Lower leg skin (tissue), 4 donors: ENCODE data around the gene HEXIM2. TPM values are rescaled to one million over a fixed set of nuclear protein-coding genes. Genes with fewer than 3 reads are reported as not detected.

Source experiments
- DNase-seq, 2 donors: peaks; one replicate each; pipeline ENCODE4 v3.0.0-alpha.2; 2019; ENCODE audit warnings: low spot score in 2 of 2
- H3K4me3 ChIP-seq: fragments of 200-600 bp; sonication (generic); 2 replicates; pipeline ENCODE4 v1.5.1; 2017; ENCODE audit warnings: mild to moderate bottlenecking, low read depth; ENCODE audit not compliant: poor library complexity, severe bottlenecking
- POLR2A ChIP-seq, 2 donors: fragments of 450-650 bp; IDR thresholded peaks; one replicate each; pipeline ENCODE4 v1.6.1; 2016 to 2017; ENCODE audit warnings: antibody characterized with exemption in 2 of 2, mild to moderate bottlenecking in 1 of 2, moderate library complexity in 1 of 2
- WGBS, 2 donors: methylation state at CpG; one replicate each; pipeline ENCODE4 v1.1.5; 2018; 5-methylcytosine and 5-hydroxymethylcytosine counted together
- intact Hi-C: fragments of 100-400 bp; cut with DNase I; formaldehyde crosslinking; loops from one replicate; pipeline ENCODE4 v1.15.0; 2023; ENCODE audit warnings: low total_unique reads
- total RNA-seq, 4 donors: library from RNA; depleted of rRNA; stranded (reverse); fragments of >200 nt; gene quantifications; one replicate each; pipeline ENCODE4 v1.1.0, GENCODE V29; 2016
- TF ChIP-seq, protein P1 (sequence below), 3 donors: fragments of 450-650 bp; IDR thresholded peaks; one replicate each; pipeline ENCODE4 v1.5.1; 2016; ENCODE audit warnings: antibody characterized with exemption in 3 of 3, mild to moderate bottlenecking in 3 of 3, moderate library complexity in 2 of 3

HEXIM2 gene
- total RNA-seq, 4 donors from 2014 or later = 2.4 to 16.7 (median 5.8) TPM

- TF ChIP-seq, protein P1, sequence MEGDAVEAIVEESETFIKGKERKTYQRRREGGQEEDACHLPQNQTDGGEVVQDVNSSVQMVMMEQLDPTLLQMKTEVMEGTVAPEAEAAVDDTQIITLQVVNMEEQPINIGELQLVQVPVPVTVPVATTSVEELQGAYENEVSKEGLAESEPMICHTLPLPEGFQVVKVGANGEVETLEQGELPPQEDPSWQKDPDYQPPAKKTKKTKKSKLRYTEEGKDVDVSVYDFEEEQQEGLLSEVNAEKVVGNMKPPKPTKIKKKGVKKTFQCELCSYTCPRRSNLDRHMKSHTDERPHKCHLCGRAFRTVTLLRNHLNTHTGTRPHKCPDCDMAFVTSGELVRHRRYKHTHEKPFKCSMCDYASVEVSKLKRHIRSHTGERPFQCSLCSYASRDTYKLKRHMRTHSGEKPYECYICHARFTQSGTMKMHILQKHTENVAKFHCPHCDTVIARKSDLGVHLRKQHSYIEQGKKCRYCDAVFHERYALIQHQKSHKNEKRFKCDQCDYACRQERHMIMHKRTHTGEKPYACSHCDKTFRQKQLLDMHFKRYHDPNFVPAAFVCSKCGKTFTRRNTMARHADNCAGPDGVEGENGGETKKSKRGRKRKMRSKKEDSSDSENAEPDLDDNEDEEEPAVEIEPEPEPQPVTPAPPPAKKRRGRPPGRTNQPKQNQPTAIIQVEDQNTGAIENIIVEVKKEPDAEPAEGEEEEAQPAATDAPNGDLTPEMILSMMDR (IDR thresholded peaks at IDR 0.05) = no peak
- TF ChIP-seq POLR2A (IDR thresholded peaks at IDR 0.05) = no peak
- H3K4me3 ChIP-seq = peak overlapping the region; percentile 27
- 9 to 23% methylated on average over 20 to 62 of the region's 71 CpGs for WGBS, 2 donors
- peak in 1 of 2 donors; percentile 92 for DNase-seq
- intact Hi-C loops = no loop called here
Measured at GRCh38 chr17:45144199-45145034, 17.3 kb upstream of the HEXIM2 start.

DNA sequence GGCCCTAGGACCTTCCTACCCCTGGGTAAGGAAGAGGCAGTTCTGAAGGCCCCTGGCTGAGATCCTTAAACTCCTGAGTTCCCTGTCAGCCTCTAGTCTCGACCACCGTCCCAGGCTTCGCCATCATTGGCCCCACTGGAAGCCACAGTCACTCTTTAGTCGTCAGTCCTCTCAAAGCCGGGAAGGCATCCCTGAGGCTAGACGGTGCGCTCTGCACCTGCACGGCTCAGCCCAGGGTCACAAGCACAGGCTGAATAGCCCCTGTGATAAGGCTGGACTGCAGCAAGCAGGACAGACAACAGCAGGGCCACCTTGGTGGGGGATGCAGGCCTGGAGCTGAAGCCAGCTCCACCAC is 16.7 kb upstream of the HEXIM2 start:
- WGBS, 2 donors = 53 to 65% methylated on average over 8 of the region's 8 CpGs
- DNase-seq = no peak
- intact Hi-C loops = no loop called here

GRCh38 chr17:45146166-45146565 is 15.5 kb upstream of the HEXIM2 start:
- TF ChIP-seq, protein P1 (IDR thresholded peaks at IDR 0.05) = no peak
- TF ChIP-seq POLR2A (IDR thresholded peaks at IDR 0.05) = no peak
- peak in 1 of 2 donors; percentile 86 for DNase-seq
- H3K4me3 ChIP-seq = no peak overlapping the region
- WGBS, 2 donors = 82 to 85% methylated on average over 10 of the region's 10 CpGs
- intact Hi-C loops = no loop called here

More for the DNA sequence above, 16.7 kb upstream of the HEXIM2 start:
- H3K4me3 ChIP-seq = no peak overlapping the region
- no peak for TF ChIP-seq POLR2A (IDR thresholded peaks at IDR 0.05)
- TF ChIP-seq, protein P1 (IDR thresholded peaks at IDR 0.05) = no peak

DNA sequence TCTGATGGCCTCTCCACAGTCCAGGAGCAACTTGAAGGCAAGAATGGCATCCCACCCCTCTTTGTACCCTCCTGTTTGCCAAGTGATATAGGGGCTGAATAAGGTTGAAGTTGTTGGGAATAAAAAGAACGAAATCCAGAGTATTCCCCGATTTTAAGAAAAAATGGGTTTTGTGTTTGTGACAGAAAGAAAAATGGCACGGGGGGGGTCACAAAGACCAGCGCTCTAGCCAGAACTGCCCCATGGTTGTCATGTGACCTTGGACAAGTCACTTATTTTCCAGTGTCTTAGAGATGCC is 15.1 kb upstream of the HEXIM2 start:
- intact Hi-C loops = no loop called here
- no peak overlapping the region for H3K4me3 ChIP-seq
- DNase-seq = no peak
- TF ChIP-seq POLR2A (IDR thresholded peaks at IDR 0.05) = no peak
- TF ChIP-seq, protein P1 (IDR thresholded peaks at IDR 0.05) = no peak
- 73 to 74% methylated on average over 4 of the region's 4 CpGs for WGBS, 2 donors

DNA sequence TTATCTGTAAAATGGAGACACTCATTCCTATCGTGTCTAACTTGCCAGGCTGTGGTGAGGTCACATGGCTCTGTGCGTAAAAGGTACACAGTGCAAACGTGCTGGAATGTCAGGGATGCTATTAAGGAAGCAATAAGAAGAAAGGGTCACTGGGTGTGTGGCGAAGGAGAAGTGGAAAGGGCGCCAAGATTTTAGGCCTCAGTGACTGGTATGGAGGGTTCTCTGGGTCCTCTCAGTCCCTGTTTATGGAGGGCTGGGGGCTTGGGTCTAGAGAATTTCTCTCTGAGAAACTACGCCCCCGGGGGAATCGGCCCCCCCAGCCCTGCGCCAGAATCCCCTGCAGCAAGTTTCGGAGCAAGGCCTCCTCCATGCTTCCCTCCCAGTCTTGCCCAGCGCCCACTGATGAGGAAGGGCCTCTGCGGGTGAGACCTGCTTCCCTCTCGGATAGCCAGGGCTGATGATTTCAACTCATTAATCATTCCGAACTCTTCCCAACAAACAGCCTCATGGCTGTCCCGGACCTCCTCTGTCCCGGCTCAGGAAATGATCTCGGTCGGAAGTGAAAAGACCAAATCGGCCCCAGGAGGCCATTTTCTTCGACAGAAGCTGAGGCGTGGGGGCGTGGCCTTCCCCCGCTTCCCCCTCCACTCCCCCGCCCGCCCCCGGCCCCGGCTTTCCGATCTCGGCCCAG is 14.6 kb upstream of the HEXIM2 start:
- intact Hi-C loops = no loop called here
- no peak for TF ChIP-seq POLR2A (IDR thresholded peaks at IDR 0.05)
- TF ChIP-seq, protein P1 (IDR thresholded peaks at IDR 0.05) = no peak
- H3K4me3 ChIP-seq = peak overlapping the region; percentile 27
- 4 to 5% methylated on average over 25 to 29 of the region's 29 CpGs for WGBS, 2 donors
- DNase-seq = peak; percentile 59 to 95
